GM12891 (cell line): ENCODE measurements around the gene IRGC.

Source experiments
- POLR2A ChIP-seq: IDR thresholded peaks from 2 replicates; pipeline ENCODE4 v1.6.1; 2011; ENCODE audit warnings: low read depth, low read length, control low read depth
- POLR2AphosphoS5 ChIP-seq: IDR thresholded peaks from 2 replicates; pipeline ENCODE4 v1.6.1; 2011; ENCODE audit warnings: low read depth, low read length, control low read depth

DNA sequence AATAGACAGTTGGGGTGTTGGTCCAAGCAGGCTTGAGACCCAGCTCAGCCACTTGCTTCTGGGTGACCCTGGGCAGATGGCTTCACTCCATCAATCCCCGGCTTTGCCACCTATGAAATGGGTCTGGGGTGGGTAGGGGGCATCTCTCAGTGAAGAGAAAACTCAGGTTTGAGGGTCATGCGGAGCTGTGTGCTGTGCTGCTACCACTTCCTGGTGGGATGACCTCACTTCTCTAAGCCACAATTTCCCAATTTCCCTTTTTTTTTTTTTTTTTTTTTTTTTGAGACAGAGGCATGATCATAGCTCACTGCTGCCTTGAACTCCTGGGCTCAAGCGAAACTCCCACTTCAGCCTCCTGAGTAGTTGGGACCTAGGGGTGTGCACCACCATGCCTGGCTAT, 41.3 kb upstream of the IRGC start:
- no peak for TF ChIP-seq POLR2AphosphoS5
- no peak for TF ChIP-seq POLR2A
